ENCODE measurements around the gene LRTM2.

Gene LRTM2

GRCh38 chr12:1848146-1848545 is 27.8 kb downstream of the LRTM2 start:
- in situ Hi-C loops (cut with MboI; ENCODE audit: low sequenced_read_pairs, unreplicated experiment) = no loop called here
- TF ChIP-seq CTCF (IDR thresholded peaks at IDR 0.05; ENCODE audit: borderline replicate concordance, control extremely low read depth, extremely low read depth, insufficient read depth, missing control alignments) = no peak

GRCh38 chr12:1848745-1849144 is 28.4 kb downstream of the LRTM2 start:
- no peak for DNase-seq (ENCODE audit: low spot score)
- no peak for TF ChIP-seq CTCF (IDR thresholded peaks at IDR 0.05; ENCODE audit: borderline replicate concordance, control extremely low read depth, extremely low read depth, insufficient read depth, missing control alignments)
- in situ Hi-C loops (cut with MboI; ENCODE audit: low sequenced_read_pairs, unreplicated experiment) = no loop called here

More at GRCh38 chr12:1848146-1848545, 27.8 kb downstream of the LRTM2 start:
- no peak for DNase-seq (ENCODE audit: low spot score)

GRCh38 chr12:1851151-1851701 is 30.9 kb downstream of the LRTM2 start:
- in situ Hi-C loops (cut with MboI; ENCODE audit: low sequenced_read_pairs, unreplicated experiment) = no loop called here
- no peak for TF ChIP-seq CTCF (IDR thresholded peaks at IDR 0.05; ENCODE audit: borderline replicate concordance, control extremely low read depth, extremely low read depth, insufficient read depth, missing control alignments)
- no peak for DNase-seq (ENCODE audit: low spot score)

GRCh38 chr12:1852076-1852475 is 31.7 kb downstream of the LRTM2 start:
- TF ChIP-seq CTCF (IDR thresholded peaks at IDR 0.05; ENCODE audit: borderline replicate concordance, control extremely low read depth, extremely low read depth, insufficient read depth, missing control alignments) = no peak
- in situ Hi-C loops (cut with MboI; ENCODE audit: low sequenced_read_pairs, unreplicated experiment) = no loop called here
- DNase-seq (ENCODE audit: low spot score) = no peak

GRCh38 chr12:1853716-1854115 is 33.4 kb downstream of the LRTM2 start:
- in situ Hi-C loops (cut with MboI; ENCODE audit: low sequenced_read_pairs, unreplicated experiment) = no loop called here
- TF ChIP-seq CTCF (IDR thresholded peaks at IDR 0.05; ENCODE audit: borderline replicate concordance, control extremely low read depth, extremely low read depth, insufficient read depth, missing control alignments) = no peak
- DNase-seq (ENCODE audit: low spot score) = no peak

GRCh38 chr12:1855241-1855640 is 34.9 kb downstream of the LRTM2 start:
- in situ Hi-C loops (cut with MboI; ENCODE audit: low sequenced_read_pairs, unreplicated experiment) = no loop called here
- no peak for DNase-seq (ENCODE audit: low spot score)
- TF ChIP-seq CTCF (IDR thresholded peaks at IDR 0.05; ENCODE audit: borderline replicate concordance, control extremely low read depth, extremely low read depth, insufficient read depth, missing control alignments) = no peak
